ENCODE measurements around the gene ISCA1. TPM values are rescaled to one million over a fixed set of nuclear protein-coding genes. Genes with fewer than 3 reads are reported as not detected.

ISCA1 gene
- total and polyA plus RNA-seq, 10 of the 15 experiments (the other 5 are each of a cell fraction or from before 2014, with no cell fraction given), result 8.9 to 36.0 (median 24.2) TPM

- SMC1A ChIA-PET (ENCODE audit: uncharacterized antibody, unreplicated experiment), result no interaction called here
- intact Hi-C loops (cut with micrococcal nuclease; ENCODE audit: unreplicated experiment), result no loop called here
Measured at GRCh38 chr9:86230858-86231257, 51.5 kb downstream of the ISCA1 start.

DNA sequence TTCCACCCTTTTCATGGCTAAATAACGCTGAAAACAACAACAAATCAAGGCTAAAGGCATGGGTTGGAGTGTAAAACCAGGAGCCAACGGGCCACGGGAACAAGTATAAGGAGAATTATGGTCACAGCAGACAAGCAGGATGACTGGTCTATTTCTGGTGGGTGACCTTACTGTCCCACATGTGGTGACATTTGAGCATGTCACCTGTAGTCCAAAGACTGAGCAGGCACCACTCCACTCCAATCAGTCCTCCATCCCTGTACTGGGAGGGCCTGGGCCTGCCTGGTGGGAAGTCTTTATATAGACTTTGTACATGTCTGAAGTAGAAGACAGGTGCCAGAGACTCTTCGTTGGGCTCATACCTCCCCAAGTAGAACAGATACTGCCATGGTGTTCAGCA, 59.7 kb downstream of the ISCA1 start:
- no peak overlapping the region for H3K27ac ChIP-seq (ENCODE audit: control insufficient read depth, insufficient read depth)
- CTCF ChIA-PET, result interaction anchor here (1.6 kb wide), 1 partner anchor 21 kb away, joined by 4 read pairs; no protein-coding TSS in a partner anchor
- 1% methylated on average over 4 of the region's 4 CpGs for WGBS (ENCODE audit: insufficient coverage, insufficient replicate concordance, low lambda C conversion rate, missing lambda C conversion rate)
- ATAC-seq (no peak), FAIRE-seq (no peak), DNase-seq (ENCODE audit: low read depth, low spot score) (no peak)
- in situ Hi-C loops (cut with MboI), result no loop called here
- H3K4me2 ChIP-seq (ENCODE audit: control insufficient read depth, insufficient read depth), result no peak overlapping the region
- BruUV-seq (replicated peaks), result no TSS peak
- no peaks in the 10 kb centered on the region for H3K4me1 ChIP-seq (ENCODE audit: control insufficient read depth, insufficient read depth, low read length)
- no peaks in the 10 kb centered on the region for H4K20me1 ChIP-seq (ENCODE audit: control insufficient read depth, insufficient read depth)
- H3K9ac ChIP-seq (ENCODE audit: control insufficient read depth, insufficient read depth, low read length), result no peak overlapping the region
- no peaks in the 10 kb centered on the region for H3K36me3 ChIP-seq (ENCODE audit: control insufficient read depth in 2 of 2, insufficient read depth in 2 of 2, low read length in 1 of 2)
- H3K27me3 ChIP-seq (replicated peaks in 1 of 2; ENCODE audit: control insufficient read depth in 2 of 2, insufficient read depth in 2 of 2, low read length in 1 of 2), result no peaks in the 10 kb centered on the region
- TF ChIP-seq EZH2 (IDR thresholded peaks at IDR 0.05; ENCODE audit: borderline replicate concordance, control insufficient read depth, low read depth, low read length) (no peak), NFIC (IDR thresholded peaks at IDR 0.05; ENCODE audit: low read depth, low read length) (no peak)
- H3K79me2 ChIP-seq (ENCODE audit: control insufficient read depth, insufficient read depth, low read length), result no peaks in the 10 kb centered on the region
- SMC1A ChIA-PET (ENCODE audit: uncharacterized antibody, unreplicated experiment), result no interaction called here
- intact Hi-C loops (cut with micrococcal nuclease; ENCODE audit: unreplicated experiment), result no loop called here
- no peak overlapping the region for H2AFZ ChIP-seq (ENCODE audit: control insufficient read depth, low read depth, low read length)
- RAD21 ChIA-PET (ENCODE audit: unreplicated experiment), result interaction anchor here (1.0 kb wide), 1 partner anchor 54 kb away, joined by 3 read pairs; no protein-coding TSS in a partner anchor
- H3K4me3 ChIP-seq, result no peak overlapping the region
- H3K9me3 ChIP-seq (replicated peaks; ENCODE audit: control insufficient read depth, insufficient read depth, low read length), result no peaks in the 10 kb centered on the region
- POLR2A ChIA-PET, result no interaction called here

More at GRCh38 chr9:86230858-86231257, 51.5 kb downstream of the ISCA1 start:
- BruUV-seq (replicated peaks), result no TSS peak
- FAIRE-seq, result no peak
- H4K20me1 ChIP-seq (ENCODE audit: control insufficient read depth, insufficient read depth), result no peaks in the 10 kb centered on the region
- no peaks in the 10 kb centered on the region for H3K27me3 ChIP-seq (replicated peaks in 1 of 2; ENCODE audit: control insufficient read depth in 2 of 2, insufficient read depth in 2 of 2, low read length in 1 of 2)
- in situ Hi-C loops (cut with MboI), result no loop called here
- ChIA-PET CTCF (interaction anchor here (0.7 kb wide), 1 partner anchor 1674 kb away, joined by 3 read pairs; no protein-coding TSS in a partner anchor), POLR2A (no interaction called here), RAD21 (ENCODE audit: unreplicated experiment) (interaction anchor here (1.0 kb wide), 1 partner anchor 29 kb away, joined by 3 read pairs; no protein-coding TSS in a partner anchor)
- TF ChIP-seq HDAC6 (IDR thresholded peaks at IDR 0.05; ENCODE audit: unreplicated experiment) (no peak), ATF2 (IDR thresholded peaks at IDR 0.05; ENCODE audit: low read length) (no peak), RB1 (IDR thresholded peaks at IDR 0.05; ENCODE audit: borderline replicate concordance) (no peak), IRF4 (IDR thresholded peaks at IDR 0.05; ENCODE audit: low read depth, low read length) (no peak)
- TF ChIP-seq, protein P1, sequence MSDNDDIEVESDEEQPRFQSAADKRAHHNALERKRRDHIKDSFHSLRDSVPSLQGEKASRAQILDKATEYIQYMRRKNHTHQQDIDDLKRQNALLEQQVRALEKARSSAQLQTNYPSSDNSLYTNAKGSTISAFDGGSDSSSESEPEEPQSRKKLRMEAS (IDR thresholded peaks at IDR 0.05; ENCODE audit: low read depth, low read length), result no peak
- WGBS (ENCODE audit: insufficient coverage, insufficient replicate concordance, low lambda C conversion rate, missing lambda C conversion rate), result 52% methylated on average over 2 of the region's 2 CpGs
- no peak for ATAC-seq
- no peaks in the 10 kb centered on the region for H3K79me2 ChIP-seq (ENCODE audit: control insufficient read depth, insufficient read depth, low read length)
- H3K4me1 ChIP-seq (ENCODE audit: control insufficient read depth, insufficient read depth, low read length), result no peaks in the 10 kb centered on the region
- H3K4me3 ChIP-seq, result no peak overlapping the region
- H3K27ac ChIP-seq (ENCODE audit: control insufficient read depth, insufficient read depth), result no peak overlapping the region
- H3K9ac ChIP-seq (ENCODE audit: control insufficient read depth, insufficient read depth, low read length), result no peak overlapping the region
- no peak for DNase-seq (ENCODE audit: low read depth, low spot score)
- no peaks in the 10 kb centered on the region for H3K36me3 ChIP-seq (ENCODE audit: control insufficient read depth in 2 of 2, insufficient read depth in 2 of 2, low read length in 1 of 2)
- no peaks in the 10 kb centered on the region; the same call in 2 of the 3 replicates for H3K9me3 ChIP-seq (replicated peaks; ENCODE audit: control insufficient read depth, insufficient read depth, low read length)
- no peak overlapping the region for H2AFZ ChIP-seq (ENCODE audit: control insufficient read depth, low read depth, low read length)
- no peak overlapping the region for H3K4me2 ChIP-seq (ENCODE audit: control insufficient read depth, insufficient read depth)

All from GM12878 (cell line).